ENCODE results near the gene BASP1.

The BASP1 gene

DNA sequence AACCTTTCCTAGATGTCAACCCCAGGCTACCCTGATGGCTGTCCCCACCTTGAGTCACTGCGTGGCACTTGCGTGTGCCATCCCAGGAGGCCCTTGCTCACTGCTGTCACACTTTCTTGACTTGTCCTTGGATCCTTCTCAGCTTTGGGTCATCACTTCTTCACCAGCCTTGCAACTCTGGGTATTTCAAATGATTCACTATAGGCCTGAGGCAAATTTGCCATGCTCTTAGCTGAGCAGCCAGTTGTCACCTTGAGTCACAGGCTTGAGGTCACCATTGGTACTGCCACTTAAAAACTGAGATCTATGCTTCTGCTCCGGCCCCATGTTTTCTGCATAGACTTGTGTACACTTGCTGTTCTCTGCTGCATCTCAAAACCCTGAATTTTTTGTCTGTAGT, 84.7 kb downstream of the BASP1 start:
- H4K8ac ChIP-seq (ENCODE audit: low read depth, low read length) = no peak overlapping the region
- H3K4me2 ChIP-seq (ENCODE audit: insufficient read depth, low read length, poor library complexity, severe bottlenecking) = no peak overlapping the region
- H2BK12ac ChIP-seq (ENCODE audit: low read length) = no peak overlapping the region
- no peak overlapping the region for H2BK15ac ChIP-seq (ENCODE audit: low read length)
- H3K4ac ChIP-seq (ENCODE audit: low read length) = no peak overlapping the region
- no peaks in the 10 kb centered on the region for H3K36me3 ChIP-seq (replicated peaks in 1 of 2; ENCODE audit: control insufficient read depth in 2 of 2, insufficient read depth in 2 of 2, low read length in 2 of 2)
- H2AK5ac ChIP-seq (ENCODE audit: low read depth, low read length) = no peak overlapping the region
- no CpG with 5 or more reads among the region's 3 CpGs for WGBS, 2 donors (ENCODE audit: extremely low coverage in 2 of 2, insufficient read length in 2 of 2, insufficient replicate concordance in 1 of 2)
- peaks cover 0 to 7% of the 10 kb centered on the region in 2 donors for H3K4me1 ChIP-seq (ENCODE audit: control insufficient read depth in 2 of 2, insufficient read depth in 1 of 2, low read depth in 1 of 2, low read length in 2 of 2)
- H3K27ac ChIP-seq (replicated peaks; ENCODE audit: low read length) = no peak overlapping the region
- H3K9ac ChIP-seq (ENCODE audit: low read depth, low read length, poor library complexity) = no peak overlapping the region
- H2AFZ ChIP-seq (ENCODE audit: low read length) = no peak overlapping the region
- no peaks in the 10 kb centered on the region for H3K79me1 ChIP-seq (ENCODE audit: low read depth, low read length)
- no peak overlapping the region for H3K23ac ChIP-seq (ENCODE audit: low read depth, low read length, poor library complexity)
- no peak overlapping the region for H3K14ac ChIP-seq (ENCODE audit: low read length)
- H3K9me3 ChIP-seq (replicated peaks in 1 of 2; ENCODE audit: control insufficient read depth in 2 of 2, insufficient read depth in 1 of 2, low read depth in 1 of 2, low read length in 2 of 2) = no peaks in the 10 kb centered on the region
- no peak overlapping the region for H4K91ac ChIP-seq (ENCODE audit: low read depth, low read length, poor library complexity)
- H3K4me3 ChIP-seq (ENCODE audit: low read length in 2 of 2) = no peak overlapping the region
- H2BK5ac ChIP-seq (ENCODE audit: low read length) = no peak overlapping the region
- H2BK120ac ChIP-seq (ENCODE audit: low read depth, low read length) = no peak overlapping the region
- no peak for DNase-seq (ENCODE audit: low spot score)
- H3K18ac ChIP-seq (ENCODE audit: low read length) = no peak overlapping the region
- no peaks in the 10 kb centered on the region for H3K27me3 ChIP-seq (ENCODE audit: control insufficient read depth in 3 of 3, insufficient read depth in 3 of 3, low read depth in 1 of 3, low read length in 3 of 3)

DNA sequence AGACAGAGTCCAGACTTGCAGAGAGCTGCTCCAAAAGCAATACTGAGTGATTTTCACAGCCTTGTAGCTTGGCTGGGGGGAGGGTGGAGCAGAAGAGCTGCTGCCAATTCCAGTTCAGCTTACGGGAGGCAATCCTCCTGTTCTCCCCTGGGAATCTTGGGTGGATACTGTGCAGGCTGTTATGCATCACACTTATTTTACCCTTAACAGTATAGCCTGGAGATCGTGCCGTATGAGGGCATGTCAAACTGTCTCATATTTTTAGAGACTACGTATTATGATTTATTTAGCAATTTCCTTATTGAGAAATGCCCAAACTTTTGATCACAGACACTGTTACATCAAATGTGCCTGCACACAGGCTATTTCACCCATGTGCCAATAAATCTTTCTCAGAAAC, 85.2 kb downstream of the BASP1 start:
- Histone ChIP-seq H3K36me3 (replicated peaks in 1 of 2; ENCODE audit: control insufficient read depth in 2 of 2, insufficient read depth in 2 of 2, low read length in 2 of 2) (no peaks in the 10 kb centered on the region), H2BK120ac (ENCODE audit: low read depth, low read length) (no peak overlapping the region), H3K9ac (ENCODE audit: low read depth, low read length, poor library complexity) (no peak overlapping the region), H3K4me2 (ENCODE audit: insufficient read depth, low read length, poor library complexity, severe bottlenecking) (no peak overlapping the region), H3K14ac (ENCODE audit: low read length) (no peak overlapping the region), H3K9me3 (replicated peaks in 1 of 2; ENCODE audit: control insufficient read depth in 2 of 2, insufficient read depth in 1 of 2, low read depth in 1 of 2, low read length in 2 of 2) (no peaks in the 10 kb centered on the region), H2BK12ac (ENCODE audit: low read length) (no peak overlapping the region), H2AFZ (ENCODE audit: low read length) (no peak overlapping the region), H3K4ac (ENCODE audit: low read length) (no peak overlapping the region), H2BK5ac (ENCODE audit: low read length) (no peak overlapping the region), H3K27me3 (ENCODE audit: control insufficient read depth in 3 of 3, insufficient read depth in 3 of 3, low read depth in 1 of 3, low read length in 3 of 3) (no peaks in the 10 kb centered on the region), H4K91ac (ENCODE audit: low read depth, low read length, poor library complexity) (no peak overlapping the region), H3K79me1 (ENCODE audit: low read depth, low read length) (no peaks in the 10 kb centered on the region), H3K23ac (ENCODE audit: low read depth, low read length, poor library complexity) (no peak overlapping the region), H4K8ac (ENCODE audit: low read depth, low read length) (no peak overlapping the region), H3K4me1 (ENCODE audit: control insufficient read depth in 2 of 2, insufficient read depth in 1 of 2, low read depth in 1 of 2, low read length in 2 of 2) (peaks cover 0 to 7% of the 10 kb centered on the region in 2 donors), H2AK5ac (ENCODE audit: low read depth, low read length) (no peak overlapping the region), H2BK15ac (ENCODE audit: low read length) (no peak overlapping the region), H3K18ac (ENCODE audit: low read length) (no peak overlapping the region), H3K27ac (replicated peaks; ENCODE audit: low read length) (no peak overlapping the region), H3K4me3 (ENCODE audit: low read length in 2 of 2) (no peak overlapping the region)
- DNase-seq (ENCODE audit: low spot score) = no peak
- whole genome bisulfite sequencing, 2 donors (ENCODE audit: extremely low coverage in 2 of 2, insufficient read length in 2 of 2, insufficient replicate concordance in 1 of 2) = no CpG with 5 or more reads among the region's 4 CpGs

DNA sequence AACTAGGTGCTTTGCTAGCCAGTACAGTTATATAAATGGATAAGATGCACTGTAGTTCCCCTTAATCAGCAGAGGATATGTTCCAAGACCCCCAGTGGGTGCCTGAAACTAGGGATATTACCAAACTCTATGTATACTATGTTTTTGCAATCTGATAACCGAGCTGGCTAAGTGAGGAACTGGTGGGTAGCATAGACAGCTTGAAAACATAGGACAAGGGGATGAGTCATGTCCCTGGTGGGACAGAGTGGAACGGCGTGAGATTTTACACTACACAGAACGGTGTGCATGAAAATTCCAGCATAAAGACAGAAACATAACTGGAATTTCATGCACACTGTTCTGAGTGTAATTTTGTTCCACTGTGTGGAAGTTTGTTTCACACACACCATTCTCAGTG, 86.9 kb downstream of the BASP1 start:
- Histone ChIP-seq H3K9me3 (replicated peaks in 1 of 2; ENCODE audit: control insufficient read depth in 2 of 2, insufficient read depth in 1 of 2, low read depth in 1 of 2, low read length in 2 of 2) (no peaks in the 10 kb centered on the region), H2BK15ac (ENCODE audit: low read length) (no peak overlapping the region), H3K79me1 (ENCODE audit: low read depth, low read length) (no peaks in the 10 kb centered on the region), H2BK120ac (ENCODE audit: low read depth, low read length) (no peak overlapping the region), H2BK5ac (ENCODE audit: low read length) (no peak overlapping the region), H2AK5ac (ENCODE audit: low read depth, low read length) (no peak overlapping the region), H2AFZ (ENCODE audit: low read length) (no peak overlapping the region), H3K4me2 (ENCODE audit: insufficient read depth, low read length, poor library complexity, severe bottlenecking) (no peak overlapping the region), H2BK12ac (ENCODE audit: low read length) (no peak overlapping the region), H3K23ac (ENCODE audit: low read depth, low read length, poor library complexity) (no peak overlapping the region), H3K14ac (ENCODE audit: low read length) (no peak overlapping the region), H3K4me3 (ENCODE audit: low read length in 2 of 2) (no peak overlapping the region), H4K8ac (ENCODE audit: low read depth, low read length) (no peak overlapping the region), H4K91ac (ENCODE audit: low read depth, low read length, poor library complexity) (no peak overlapping the region), H3K27ac (replicated peaks; ENCODE audit: low read length) (no peak overlapping the region), H3K4ac (ENCODE audit: low read length) (no peak overlapping the region), H3K9ac (ENCODE audit: low read depth, low read length, poor library complexity) (no peak overlapping the region), H3K36me3 (replicated peaks in 1 of 2; ENCODE audit: control insufficient read depth in 2 of 2, insufficient read depth in 2 of 2, low read length in 2 of 2) (no peaks in the 10 kb centered on the region), H3K27me3 (ENCODE audit: control insufficient read depth in 3 of 3, insufficient read depth in 3 of 3, low read depth in 1 of 3, low read length in 3 of 3) (no peaks in the 10 kb centered on the region), H3K18ac (ENCODE audit: low read length) (no peak overlapping the region), H3K4me1 (ENCODE audit: control insufficient read depth in 2 of 2, insufficient read depth in 1 of 2, low read depth in 1 of 2, low read length in 2 of 2) (peaks cover 0 to 7% of the 10 kb centered on the region in 2 donors)
- WGBS, 2 donors (ENCODE audit: extremely low coverage in 2 of 2, insufficient read length in 2 of 2, insufficient replicate concordance in 1 of 2) = no CpG with 5 or more reads among the region's 4 CpGs
- no peak for DNase-seq (ENCODE audit: low spot score)

DNA sequence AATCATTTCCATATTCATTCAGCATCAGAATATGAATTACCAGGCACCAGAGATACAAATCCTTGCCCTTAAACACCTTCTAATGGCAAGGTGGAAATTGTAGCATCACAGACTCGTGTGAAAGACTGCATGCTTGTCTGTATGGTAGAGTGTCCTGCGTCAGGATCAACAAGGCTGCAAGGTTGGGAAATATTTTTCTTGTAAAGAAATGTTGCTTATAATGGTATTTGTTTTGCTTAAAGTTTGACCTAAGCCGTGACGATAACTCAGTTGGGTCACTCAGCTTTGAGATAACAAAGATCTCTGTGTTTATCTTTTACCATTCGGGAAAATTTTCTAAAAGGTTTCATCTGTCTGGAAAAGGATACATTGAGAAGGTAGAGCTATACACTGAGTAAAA, 87.6 kb downstream of the BASP1 start:
- Histone ChIP-seq H3K4me1 (ENCODE audit: control insufficient read depth in 2 of 2, insufficient read depth in 1 of 2, low read depth in 1 of 2, low read length in 2 of 2) (peaks cover 0 to 4% of the 10 kb centered on the region in 2 donors), H3K36me3 (replicated peaks in 1 of 2; ENCODE audit: control insufficient read depth in 2 of 2, insufficient read depth in 2 of 2, low read length in 2 of 2) (no peaks in the 10 kb centered on the region), H3K14ac (ENCODE audit: low read length) (no peak overlapping the region), H3K9me3 (replicated peaks in 1 of 2; ENCODE audit: control insufficient read depth in 2 of 2, insufficient read depth in 1 of 2, low read depth in 1 of 2, low read length in 2 of 2) (no peaks in the 10 kb centered on the region), H3K18ac (ENCODE audit: low read length) (no peak overlapping the region), H4K91ac (ENCODE audit: low read depth, low read length, poor library complexity) (no peak overlapping the region), H2BK12ac (ENCODE audit: low read length) (no peak overlapping the region), H2BK5ac (ENCODE audit: low read length) (no peak overlapping the region), H3K23ac (ENCODE audit: low read depth, low read length, poor library complexity) (no peak overlapping the region), H3K27ac (replicated peaks; ENCODE audit: low read length) (no peak overlapping the region), H2AK5ac (ENCODE audit: low read depth, low read length) (no peak overlapping the region), H2BK15ac (ENCODE audit: low read length) (no peak overlapping the region), H2BK120ac (ENCODE audit: low read depth, low read length) (no peak overlapping the region), H3K27me3 (ENCODE audit: control insufficient read depth in 3 of 3, insufficient read depth in 3 of 3, low read depth in 1 of 3, low read length in 3 of 3) (no peaks in the 10 kb centered on the region), H3K79me1 (ENCODE audit: low read depth, low read length) (no peaks in the 10 kb centered on the region), H3K4ac (ENCODE audit: low read length) (no peak overlapping the region), H4K8ac (ENCODE audit: low read depth, low read length) (no peak overlapping the region), H2AFZ (ENCODE audit: low read length) (no peak overlapping the region), H3K9ac (ENCODE audit: low read depth, low read length, poor library complexity) (no peak overlapping the region), H3K4me3 (ENCODE audit: low read length in 2 of 2) (no peak overlapping the region), H3K4me2 (ENCODE audit: insufficient read depth, low read length, poor library complexity, severe bottlenecking) (no peak overlapping the region)
- whole genome bisulfite sequencing, 2 donors (ENCODE audit: extremely low coverage in 2 of 2, insufficient read length in 2 of 2, insufficient replicate concordance in 1 of 2) = no CpG with 5 or more reads among the region's 5 CpGs
- no peak for DNase-seq (ENCODE audit: low spot score)

Measured in neuronal stem cell (in vitro differentiated cells).